ENCODE results near the gene ILKAP.

ILKAP gene

DNA sequence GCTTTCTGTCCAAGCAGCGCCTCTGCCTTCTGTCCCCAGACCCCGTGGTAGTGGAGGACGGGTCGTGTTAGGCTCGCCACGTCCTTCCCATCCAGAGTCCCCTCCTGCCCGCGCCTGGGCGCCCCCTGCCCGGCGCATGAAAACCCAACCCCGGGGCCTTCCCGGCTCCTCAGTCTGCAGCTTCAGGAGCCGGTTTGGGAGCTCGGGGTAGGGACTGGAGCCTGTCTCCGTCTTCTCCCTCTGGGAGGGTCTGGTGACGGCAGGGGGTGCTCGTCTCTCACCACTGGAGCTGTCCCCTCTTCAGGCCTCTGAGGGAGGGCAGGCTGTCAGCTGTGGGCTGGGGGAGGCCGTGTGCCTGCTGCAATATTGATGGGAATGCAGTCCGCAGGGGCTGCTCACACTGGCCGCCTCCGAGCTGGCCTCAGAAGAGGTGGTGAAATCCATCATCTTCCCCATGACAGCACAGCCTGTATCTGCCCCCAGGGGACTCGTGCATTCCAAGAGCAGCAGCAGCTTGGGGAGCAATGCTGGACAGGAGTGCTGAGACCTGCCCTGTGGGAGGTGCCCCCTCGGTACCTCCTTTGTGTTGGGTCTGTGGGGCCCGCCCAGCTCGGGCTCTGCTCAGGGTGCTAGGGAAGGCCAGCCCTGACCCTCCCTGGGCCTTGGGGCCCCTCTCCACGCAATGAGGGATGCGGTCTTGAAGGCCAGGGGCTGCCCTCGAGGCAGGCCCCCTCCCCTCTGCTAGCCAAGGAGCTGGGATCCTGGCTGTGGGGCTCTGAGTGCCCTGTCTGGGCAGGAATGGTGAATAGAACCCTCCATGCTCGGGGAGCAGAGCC lies 82.8 kb downstream of the ILKAP start:
- no peak overlapping the region for H3K9ac ChIP-seq (ENCODE audit: low read length)
- H3K36me3 ChIP-seq (ENCODE audit: insufficient read depth, low read length) = no peaks in the 10 kb centered on the region
- no peaks in the 10 kb centered on the region for H3K4me1 ChIP-seq (ENCODE audit: insufficient read depth, low read length)
- H3K27ac ChIP-seq (ENCODE audit: low read depth, low read length) = no peak overlapping the region
- no peak overlapping the region for H3K4me3 ChIP-seq (ENCODE audit: low read depth in 1 of 2, low read length in 2 of 2)
- peaks cover 0 to 3% of the 10 kb centered on the region in 2 donors for H3K27me3 ChIP-seq (ENCODE audit: control insufficient read depth in 1 of 2, insufficient read depth in 2 of 2, low read length in 2 of 2)
- H3K9me3 ChIP-seq (ENCODE audit: low read length) = no peaks in the 10 kb centered on the region

All from muscle layer of colon (tissue), 2 donors.